NCI-H146 (cell line): ENCODE data around the gene SH3RF2.
"Not testable (repeated sequence)": the region's sequence is repeated elsewhere in the genome, so short reads cannot be mapped to it uniquely, and the experiment has no call there.

ENCODE experiments used
- DNase-seq: peaks from one replicate; lab custom pipeline; 2025; lab: John Stamatoyannopoulos, UW

Gene SH3RF2

DNA sequence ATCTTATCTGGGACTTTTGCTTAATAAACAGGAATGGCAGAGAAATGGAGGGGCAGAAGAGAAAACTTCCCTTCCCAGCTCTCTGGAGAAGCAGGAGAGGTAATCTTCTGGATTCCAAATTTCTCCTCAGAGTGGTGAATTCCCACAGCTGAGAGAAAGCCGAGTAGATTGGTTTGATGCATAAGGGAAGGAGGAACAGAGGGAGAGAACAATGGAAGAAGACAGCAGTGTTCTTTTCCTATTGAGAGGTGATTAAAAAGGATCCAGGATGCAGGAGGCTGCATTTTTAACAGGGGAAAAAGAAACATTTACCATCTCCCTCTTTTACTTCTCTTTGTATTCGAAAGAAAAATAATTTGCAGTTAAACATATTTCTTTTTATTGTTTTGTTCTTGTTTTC, 13.1 kb downstream of the SH3RF2 start:
- DNase-seq, result no peak

- no peak for DNase-seq
Measured at GRCh38 chr5:145951071-145951470, 14.7 kb downstream of the SH3RF2 start.

GRCh38 chr5:145953202-145953601, 16.8 kb downstream of the SH3RF2 start:
- DNase-seq, result no peak

DNA sequence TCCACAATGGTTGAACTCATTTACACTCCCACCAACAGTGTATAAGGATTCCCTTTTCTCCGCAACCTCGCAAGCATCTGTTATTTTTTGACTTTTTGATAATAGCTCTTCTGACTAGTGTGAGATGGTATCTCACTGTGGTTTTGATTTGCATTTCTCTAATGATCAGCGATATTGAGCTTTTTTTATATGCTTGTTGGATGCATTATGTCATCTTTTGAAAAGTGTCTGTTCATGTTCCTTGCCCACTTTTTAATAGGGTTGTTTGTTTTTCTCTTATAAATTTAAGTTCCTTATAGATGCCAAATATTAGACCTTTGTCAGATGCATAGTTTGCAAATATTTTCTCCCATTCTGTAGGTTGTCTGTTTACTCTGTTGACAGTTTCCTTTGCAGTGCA, 17.8 kb downstream of the SH3RF2 start:
- DNase-seq, result not testable (repeated sequence)

DNA sequence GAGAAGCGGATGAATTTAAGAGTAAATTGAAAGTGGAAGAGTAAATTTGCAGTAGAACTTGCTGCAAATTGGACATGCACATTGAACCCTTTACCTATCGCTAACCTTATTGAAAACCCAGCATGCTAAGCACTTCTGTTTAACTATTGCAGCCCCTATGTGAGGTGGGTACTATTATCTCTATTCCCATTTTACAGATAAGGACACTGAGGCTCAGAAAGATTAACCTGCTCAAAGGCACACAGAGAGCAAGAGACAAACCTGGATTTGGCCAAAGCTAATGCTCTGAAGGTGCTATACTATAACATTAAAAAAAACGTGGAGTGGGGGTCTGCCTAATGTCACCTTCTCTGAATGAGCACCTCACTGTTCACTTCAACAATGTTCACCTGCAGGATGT, 21.0 kb downstream of the SH3RF2 start:
- no peak for DNase-seq

- no peak for DNase-seq
Measured at GRCh38 chr5:145958436-145958835, 22.1 kb downstream of the SH3RF2 start.

DNA sequence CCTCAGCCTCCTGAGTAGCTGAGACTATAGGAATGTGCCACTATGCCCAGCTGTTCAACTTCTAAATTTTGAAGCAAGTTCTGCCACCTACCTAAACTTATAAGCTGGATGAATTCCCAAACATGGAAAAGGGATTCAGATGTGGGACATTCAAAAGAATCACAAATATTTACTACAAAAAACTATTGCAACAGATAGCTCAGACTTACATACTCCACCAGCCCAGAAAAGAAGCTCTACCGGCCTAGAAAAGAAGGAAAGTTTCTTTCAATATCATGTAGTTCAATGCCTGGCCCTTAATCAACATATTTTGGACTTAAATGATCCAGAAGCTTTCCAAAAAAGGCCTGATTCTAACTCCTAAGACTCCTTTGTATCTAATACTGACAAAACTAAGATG, 23.8 kb downstream of the SH3RF2 start:
- no peak for DNase-seq

- no peak for DNase-seq
Measured at GRCh38 chr5:145960848-145961600, 24.6 kb downstream of the SH3RF2 start.

DNA sequence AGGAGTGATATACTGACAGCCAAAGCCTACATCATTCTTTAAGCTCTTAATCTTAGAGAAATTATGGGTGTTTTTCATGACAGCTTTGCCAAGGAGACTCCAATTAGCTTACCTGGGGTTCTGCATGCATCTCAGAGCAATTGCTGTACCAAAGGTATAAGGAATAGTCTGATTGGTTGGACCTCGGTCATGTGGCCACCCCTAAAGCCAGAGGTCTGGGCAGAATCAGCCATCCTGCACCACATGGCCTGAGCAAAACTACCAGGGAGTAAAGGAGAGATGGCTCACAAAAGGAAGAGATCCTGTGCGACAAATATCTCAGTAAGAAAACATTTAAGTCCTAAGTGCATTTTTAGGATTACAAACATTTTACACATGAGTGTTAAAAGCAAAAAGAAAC, 25.6 kb downstream of the SH3RF2 start:
- DNase-seq, result no peak

DNA sequence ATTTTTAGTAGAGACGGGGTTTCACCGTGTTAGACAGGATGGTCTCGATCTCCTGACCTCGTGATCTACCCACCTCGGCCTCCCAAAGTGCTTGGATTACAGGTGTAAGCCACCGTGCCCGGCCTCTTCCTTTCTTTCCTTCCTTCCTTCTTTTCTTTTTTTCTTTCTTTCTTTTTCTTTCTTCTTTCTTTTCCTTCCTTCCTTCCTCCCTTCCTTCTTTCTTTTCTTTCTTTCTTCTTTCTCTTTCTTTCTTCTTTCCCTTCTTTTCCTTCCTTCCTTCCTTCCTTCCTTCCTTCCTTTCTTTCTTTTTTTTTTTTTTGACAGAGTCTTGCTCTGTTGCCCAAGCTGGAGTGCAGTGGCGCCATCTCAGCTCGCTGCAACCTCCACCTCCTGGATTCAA, 27.6 kb downstream of the SH3RF2 start:
- not testable (repeated sequence) for DNase-seq

DNA sequence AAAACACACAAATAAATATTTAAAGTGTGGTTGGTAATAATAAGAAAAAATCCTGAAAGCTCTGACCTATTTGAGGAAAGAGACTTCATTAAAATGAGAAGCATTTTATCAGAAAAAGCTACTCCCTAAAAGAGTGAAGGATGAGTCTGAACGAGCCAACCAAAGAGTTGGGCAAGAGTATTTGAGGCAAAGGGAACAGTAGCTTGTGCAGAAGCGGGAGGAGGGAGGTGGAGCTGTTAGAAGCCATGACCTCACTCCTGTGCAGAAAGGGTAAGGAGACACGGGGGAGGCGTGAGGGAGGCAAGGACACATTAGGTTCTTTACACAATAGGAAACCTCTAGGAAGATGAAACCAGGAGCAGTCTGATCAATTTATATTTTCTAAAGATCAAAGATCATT, 29.4 kb downstream of the SH3RF2 start:
- DNase-seq, result no peak

- no peak for DNase-seq
Measured at GRCh38 chr5:145967296-145967695, 30.9 kb downstream of the SH3RF2 start.

DNA sequence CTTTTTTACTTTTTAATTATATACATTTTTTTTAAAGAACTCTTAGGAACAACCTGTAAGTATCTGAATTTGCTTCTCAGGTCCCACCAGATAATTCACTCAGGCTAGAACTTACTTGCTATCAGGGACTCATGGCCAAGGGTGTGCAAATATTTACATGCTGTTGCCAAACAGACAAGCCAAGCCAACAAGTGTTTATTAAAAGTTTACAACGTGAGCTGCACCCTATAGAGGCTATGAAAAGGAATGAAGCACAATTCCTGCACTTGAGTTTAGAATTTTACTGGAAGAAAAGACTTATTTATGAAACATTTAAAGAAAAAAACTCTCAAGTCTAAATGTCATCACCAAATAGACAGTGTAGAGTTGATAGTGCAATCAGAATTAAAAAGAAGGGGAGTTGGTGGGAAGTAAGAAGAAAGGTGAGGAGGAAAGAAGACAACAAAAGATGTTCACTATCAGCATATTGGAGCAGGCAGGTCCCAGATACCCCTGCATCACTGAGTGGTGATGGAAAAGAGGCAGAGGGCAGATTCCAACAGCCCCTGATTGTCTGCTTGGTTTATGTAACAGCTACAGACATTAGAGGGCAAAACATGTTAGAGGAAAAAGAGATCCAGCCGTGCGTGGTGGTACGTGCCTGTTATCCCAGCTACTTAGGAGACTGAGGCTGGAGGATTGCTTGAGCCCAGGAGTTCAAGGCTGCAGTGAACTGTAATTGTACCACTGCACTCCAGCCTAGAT, 32.8 kb downstream of the SH3RF2 start:
- DNase-seq, result no peak

DNA sequence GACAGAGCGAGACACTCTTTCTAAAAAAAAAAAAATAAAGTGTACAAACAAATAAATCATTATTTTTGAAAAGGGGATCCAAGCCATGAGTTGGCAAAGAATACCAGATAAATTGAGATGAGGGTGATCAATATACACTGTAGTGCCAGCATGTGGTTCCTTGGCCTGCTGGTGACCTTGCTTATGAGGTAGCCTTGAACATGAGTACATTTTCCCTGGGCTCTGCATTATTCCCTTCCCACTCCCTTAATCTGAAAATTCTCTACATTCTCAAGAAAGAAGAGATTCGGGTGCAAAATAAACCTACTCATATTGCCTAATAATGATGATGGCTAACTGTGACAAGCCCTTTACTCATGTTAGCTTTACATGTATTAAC, 33.3 kb downstream of the SH3RF2 start:
- no peak for DNase-seq

DNA sequence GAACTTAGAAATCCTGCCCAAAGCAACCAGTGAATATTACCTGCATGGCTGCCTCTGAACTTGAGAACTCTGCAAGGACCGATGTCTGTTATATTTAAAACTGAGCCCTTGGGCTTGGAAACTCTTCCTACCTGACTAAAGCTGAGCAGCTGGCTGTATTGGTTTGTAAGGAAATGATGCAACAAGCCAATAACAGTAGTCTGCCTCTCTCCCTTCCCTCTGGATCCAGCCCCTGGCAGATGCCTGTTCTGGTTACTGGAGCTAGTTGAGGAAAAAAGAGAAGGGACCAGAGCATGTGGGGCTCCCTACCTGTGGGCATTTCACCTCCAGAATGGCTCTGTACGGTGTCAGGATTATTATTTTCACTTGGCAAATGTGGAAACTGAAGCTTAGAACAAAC, 34.7 kb downstream of the SH3RF2 start:
- DNase-seq, result no peak

DNA sequence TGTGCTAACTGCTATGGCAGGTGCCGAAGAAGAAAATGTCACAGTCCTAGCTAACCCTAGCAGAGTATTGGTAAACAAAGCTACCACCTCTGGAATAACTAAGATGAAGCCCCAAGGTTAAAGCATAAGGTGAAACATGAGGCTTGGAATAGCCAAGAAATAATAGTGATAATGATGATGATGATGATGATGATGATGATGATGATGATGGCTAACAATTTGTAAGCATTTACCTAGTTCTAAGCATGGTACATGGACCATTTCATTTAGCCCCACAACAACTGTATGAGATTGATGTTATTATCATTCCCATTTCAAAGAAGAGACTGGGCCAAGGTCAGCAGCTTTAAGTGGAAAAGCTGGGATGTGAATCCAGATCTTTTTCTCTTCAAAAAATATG, 35.3 kb downstream of the SH3RF2 start:
- no peak for DNase-seq

GRCh38 chr5:145975001-145975360, 38.6 kb downstream of the SH3RF2 start:
- no peak for DNase-seq

DNA sequence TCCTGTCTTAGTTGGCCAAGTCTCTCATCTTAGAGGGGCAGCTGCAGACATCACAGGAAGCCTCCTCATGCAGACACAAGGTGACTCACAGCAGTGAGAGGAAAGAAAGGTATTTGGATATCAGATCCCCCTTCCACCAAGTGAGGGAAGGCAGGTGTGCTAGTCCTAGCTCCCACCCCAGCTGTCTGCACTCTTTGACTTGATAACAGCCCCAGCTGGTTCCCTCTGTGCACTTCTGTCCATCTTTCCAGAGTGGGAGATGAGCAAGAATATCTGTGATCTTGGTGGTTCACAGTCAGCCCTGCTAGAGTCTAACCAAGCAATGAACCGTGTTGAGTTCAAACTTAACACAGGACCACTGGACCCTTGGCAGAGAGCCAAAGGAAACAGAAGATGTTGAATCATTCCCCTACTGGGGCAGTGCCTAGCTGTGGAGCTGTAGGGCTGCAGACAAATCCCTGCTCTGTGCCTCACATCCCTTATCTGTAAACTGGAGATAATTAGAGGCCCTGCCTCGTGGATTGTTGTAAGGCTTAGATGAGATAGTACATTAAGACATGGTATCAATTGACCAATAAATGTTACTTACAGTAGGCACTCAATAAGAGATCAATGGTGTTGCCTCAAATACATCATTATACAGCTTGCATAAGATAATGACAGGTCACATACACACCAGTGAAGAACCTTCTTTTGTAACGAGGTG, 39.1 kb downstream of the SH3RF2 start:
- no peak for DNase-seq

- DNase-seq, result no peak
Measured at GRCh38 chr5:145976431-145977155, 40.2 kb downstream of the SH3RF2 start.

DNA sequence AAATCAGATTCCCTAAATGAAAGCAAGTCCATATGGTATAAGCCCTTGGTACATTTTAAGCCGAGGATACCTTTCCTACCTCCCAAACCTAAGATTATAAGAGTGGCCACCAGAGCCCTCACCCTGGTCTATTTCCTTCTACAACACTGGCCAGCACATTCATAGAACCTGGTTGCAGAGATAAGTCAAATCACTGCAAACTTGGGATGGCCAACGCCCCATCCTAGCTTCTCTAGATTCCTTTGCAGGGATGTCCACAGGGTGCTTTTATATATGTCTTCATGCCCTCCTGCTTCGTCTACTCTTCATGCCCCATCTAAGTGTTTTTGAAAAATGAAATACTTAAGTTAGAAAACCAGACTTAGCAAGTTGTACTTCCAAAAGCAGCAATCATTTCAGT, 41.8 kb downstream of the SH3RF2 start:
- no peak for DNase-seq

- no peak for DNase-seq
Measured at GRCh38 chr5:145978708-145979107, 42.3 kb downstream of the SH3RF2 start.
